ENCODE data around the gene MT3. TPM values are rescaled to one million over a fixed set of nuclear protein-coding genes. Genes with fewer than 3 reads are reported as not detected.
"Not testable (repeated sequence)": the region's sequence is repeated elsewhere in the genome, so short reads cannot be mapped to it uniquely, and the experiment has no call there.

Gene MT3
- total RNA-seq, 2 experiments from 2014 or later: 2.6 to 3.1 TPM

- CTCF ChIA-PET: interaction anchor here (0.6 to 3.4 kb wide), 18 partner anchors 8 to 239 kb away, joined by 3 to 48 read pairs (median 6); partner anchors contain the start of genes MT1A, MT2A and MT3
- POLR2A ChIA-PET: no interaction called here
Measured at GRCh38 chr16:56576585-56577299, 12.6 kb upstream of the MT3 start.

DNA sequence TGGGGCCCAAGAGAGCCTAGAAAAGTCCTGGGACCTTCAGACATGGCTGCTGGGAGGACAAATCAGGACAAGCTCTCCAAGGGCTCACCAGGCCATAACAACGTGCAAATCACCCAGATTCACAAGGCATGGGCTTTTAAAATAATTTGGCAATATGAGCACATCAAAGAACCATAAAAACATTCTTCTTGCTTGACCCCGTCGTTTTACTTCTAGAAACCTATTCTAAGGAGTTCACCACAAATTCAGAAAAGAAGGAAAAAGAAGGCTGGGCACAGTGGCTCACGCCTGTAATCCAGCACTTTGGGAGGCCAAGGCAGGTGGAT, 12.1 kb upstream of the MT3 start:
- CTCF ChIA-PET: interaction anchor here (0.5 to 3.4 kb wide), 16 partner anchors 8 to 125 kb away, joined by 3 to 48 read pairs (median 6); partner anchors contain the start of genes MT1A, MT2A and MT3
- POLR2A ChIA-PET: no interaction called here

DNA sequence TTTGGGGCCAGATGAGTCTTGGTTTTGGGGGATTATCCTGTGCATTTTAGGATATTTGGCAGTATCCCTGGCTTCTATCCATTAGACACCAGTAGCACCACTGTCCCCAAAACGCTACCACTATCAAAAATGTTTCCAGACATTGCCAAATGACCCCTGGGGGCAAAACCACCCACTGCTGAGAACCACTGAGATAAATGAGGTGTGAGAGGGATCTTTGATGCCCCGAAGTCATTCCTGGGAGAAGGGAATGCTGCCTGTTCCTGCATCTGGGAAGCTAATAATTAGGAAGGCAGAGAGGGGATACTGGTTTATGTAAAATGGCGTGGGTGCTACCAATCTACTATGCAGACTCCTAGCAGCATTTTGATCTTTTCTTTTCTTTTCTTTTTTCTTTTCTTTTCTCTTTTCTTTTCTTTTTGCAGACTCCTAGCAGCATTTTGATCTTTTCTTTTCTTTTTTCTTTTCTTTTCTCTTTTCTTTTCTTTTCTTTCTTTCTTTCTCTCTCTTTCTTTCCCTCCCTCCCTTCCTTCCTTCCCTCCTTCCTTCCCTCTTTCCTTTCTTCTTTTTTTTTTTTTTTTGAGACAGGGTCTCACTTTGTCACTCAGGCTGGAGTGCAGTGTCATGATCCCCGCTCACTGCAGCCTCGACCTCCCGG, 8.8 kb upstream of the MT3 start:
- ChIA-PET POLR2A (no interaction called here), CTCF (interaction anchor here (1.6 kb wide), 1 partner anchor 121 kb away, joined by 5 read pairs; no protein-coding TSS in a partner anchor)

DNA sequence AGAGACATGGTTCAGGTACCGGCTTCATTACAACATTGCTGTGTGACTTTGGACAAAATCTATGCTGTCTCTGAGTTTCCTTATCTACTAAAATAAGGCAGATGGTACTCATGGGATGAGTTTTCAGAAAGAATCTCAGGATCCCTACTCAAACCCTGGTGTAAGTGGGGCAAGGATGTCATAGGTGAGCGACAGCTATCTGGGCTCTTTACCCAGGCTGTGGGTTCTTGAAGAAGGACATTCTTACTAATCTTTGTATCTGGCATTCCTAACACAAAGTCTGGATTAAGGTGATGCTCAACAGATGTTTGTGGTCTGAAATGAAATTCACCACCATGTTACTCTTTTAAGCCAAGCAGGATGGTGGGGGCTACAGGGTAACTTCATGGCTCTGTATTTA, 6.4 kb upstream of the MT3 start:
- CTCF ChIA-PET: interaction anchor here (1.0 kb wide), 1 partner anchor 119 kb away, joined by 4 read pairs; no protein-coding TSS in a partner anchor
- POLR2A ChIA-PET: not testable (repeated sequence)

- ChIA-PET POLR2A (no interaction called here), CTCF (no interaction called here)
Measured at GRCh38 chr16:56583351-56584168, 5.8 kb upstream of the MT3 start.

GRCh38 chr16:56584276-56584675, 5.1 kb upstream of the MT3 start:
- ChIA-PET POLR2A (no interaction called here), CTCF (interaction anchor here (1.0 to 1.4 kb wide), 2 partner anchors 19 to 118 kb away, joined by 3 read pairs; no protein-coding TSS in a partner anchor)

GRCh38 chr16:56588781-56589140, 567 bp upstream of the MT3 start:
- CTCF ChIA-PET: interaction anchor here (2.2 kb wide), 1 partner anchor 12 kb away, joined by 13 read pairs; no protein-coding TSS in a partner anchor
- POLR2A ChIA-PET: no interaction called here

DNA sequence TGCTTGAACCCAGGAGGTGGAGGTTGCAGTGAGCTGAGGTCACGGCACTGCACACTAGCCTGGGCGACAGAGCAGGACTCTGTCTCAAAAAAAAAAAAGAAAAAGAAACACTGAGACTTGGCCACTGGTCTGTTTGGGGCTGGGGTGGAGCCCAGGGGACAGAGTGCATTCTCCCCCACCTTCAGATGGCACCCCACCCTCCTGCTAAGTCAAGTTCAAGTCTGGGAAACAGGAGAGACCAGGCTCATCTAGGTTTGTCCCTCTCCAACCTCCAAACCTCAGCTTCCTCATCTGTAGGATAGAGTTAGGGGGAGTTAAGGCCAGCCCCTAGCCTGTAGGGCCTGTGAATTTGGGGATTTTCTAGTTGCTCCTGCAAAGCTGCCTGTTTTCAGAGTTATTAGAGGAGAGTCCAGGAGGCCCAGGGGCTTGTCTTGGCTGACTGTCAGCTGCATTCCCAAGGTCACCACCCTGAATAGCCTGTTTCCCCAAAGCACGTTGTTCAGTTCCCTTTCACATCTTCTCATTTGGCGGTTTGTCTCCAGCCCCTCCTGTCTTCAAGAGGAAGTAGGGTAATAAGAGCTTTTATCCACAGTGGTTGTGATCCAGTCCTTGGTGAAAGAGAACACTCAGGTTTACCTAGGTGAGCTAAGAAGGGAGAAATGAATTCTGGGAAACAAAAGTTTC, 2.2 kb downstream of the MT3 start:
- ChIA-PET CTCF (interaction anchor here (1.1 to 1.2 kb wide), 3 partner anchors 9 to 22 kb away, joined by 3 read pairs; no protein-coding TSS in a partner anchor), POLR2A (no interaction called here)

DNA sequence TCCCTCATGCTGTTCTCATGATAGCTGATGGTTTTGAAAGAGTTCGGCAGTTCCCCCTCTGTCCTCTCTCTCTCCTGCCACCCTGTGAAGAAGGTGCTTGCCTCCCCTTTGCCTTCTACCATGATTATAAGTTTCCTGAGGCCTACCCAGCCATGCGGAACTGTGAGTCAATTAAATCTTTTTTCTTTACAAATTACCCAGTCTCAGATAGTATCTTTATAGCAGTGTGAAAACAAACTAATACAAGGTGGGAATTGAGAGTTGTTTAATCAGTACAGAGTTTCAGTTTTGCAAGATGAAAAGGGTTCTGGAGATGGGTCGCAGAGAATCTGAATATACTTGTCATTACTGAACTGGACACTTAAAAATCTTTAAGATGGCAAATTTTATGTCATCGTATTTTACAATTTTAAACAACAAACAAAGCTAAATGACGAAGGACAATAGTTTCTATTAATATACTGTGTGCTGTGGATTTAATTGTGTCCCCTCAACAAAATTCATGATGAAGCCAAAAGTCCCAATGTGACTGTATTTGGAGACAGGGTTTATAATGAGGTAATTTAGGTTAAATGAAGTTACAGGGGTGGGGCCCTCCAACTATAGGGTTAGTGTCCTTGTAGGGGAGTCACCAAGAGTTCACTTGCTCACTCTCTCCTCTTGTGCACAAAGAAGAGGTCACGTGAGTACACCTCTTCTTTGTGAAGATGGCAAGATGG, 4.4 kb downstream of the MT3 start:
- POLR2A ChIA-PET: interaction anchor here (0.5 kb wide), 1 partner anchor 83 kb away, joined by 5 read pairs; no protein-coding TSS in a partner anchor
- CTCF ChIA-PET: no interaction called here

GRCh38 chr16:56594292-56594619, 4.9 kb downstream of the MT3 start:
- ChIA-PET CTCF (no interaction called here), POLR2A (interaction anchor here (0.5 kb wide), 1 partner anchor 82 kb away, joined by 5 read pairs; no protein-coding TSS in a partner anchor)

- ChIA-PET CTCF (interaction anchor here (0.9 to 2.2 kb wide), 8 partner anchors 9 to 101 kb away, joined by 3 to 11 read pairs (median 4); partner anchors contain the start of gene MT1A), POLR2A (no interaction called here)
Measured at GRCh38 chr16:56600398-56600999, 11.2 kb downstream of the MT3 start.

DNA sequence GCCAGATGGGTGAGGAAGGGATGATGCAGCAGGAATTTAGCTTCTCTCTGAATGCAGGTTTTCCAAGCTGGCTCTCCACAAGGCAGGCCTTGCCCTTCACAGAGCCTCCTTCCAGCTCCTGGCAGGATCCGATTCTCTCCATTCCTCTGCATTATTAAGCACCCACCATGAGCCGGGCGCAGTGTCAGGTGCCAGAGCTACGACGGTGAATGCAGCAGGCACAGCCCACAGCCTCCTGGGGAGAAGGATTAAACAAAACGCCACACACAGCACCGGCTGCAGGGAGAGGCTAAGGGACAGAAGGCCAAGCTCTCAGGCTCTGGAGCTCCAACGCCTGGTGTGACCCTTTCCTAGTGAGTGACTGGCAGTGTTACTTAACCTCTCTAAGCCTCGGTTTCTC, 12.0 kb downstream of the MT3 start:
- POLR2A ChIA-PET: no interaction called here
- CTCF ChIA-PET: interaction anchor here (0.9 to 2.2 kb wide), 6 partner anchors 8 to 100 kb away, joined by 3 to 11 read pairs (median 6); partner anchors contain the start of gene MT1A

DNA sequence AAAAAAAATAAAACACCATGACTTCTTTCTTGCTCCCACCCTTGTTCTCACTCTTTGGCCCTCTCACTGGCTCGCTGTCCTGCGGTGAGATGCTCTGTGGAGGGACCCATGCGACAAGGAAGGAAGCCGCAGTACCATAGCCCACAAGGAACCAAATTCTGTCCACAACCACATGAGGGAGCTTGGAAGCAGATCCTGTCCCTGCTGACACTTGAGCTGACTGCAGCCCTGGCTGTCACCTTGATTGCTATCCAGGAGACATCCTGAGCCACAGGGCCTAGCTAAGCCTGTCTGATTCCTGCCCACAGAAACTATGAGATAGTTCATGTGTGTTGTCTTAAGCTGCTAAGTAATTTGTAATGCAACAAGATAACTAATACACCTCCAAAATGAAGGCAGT, 14.3 kb downstream of the MT3 start:
- CTCF ChIA-PET: interaction anchor here (1.0 to 1.6 kb wide), 4 partner anchors 12 to 98 kb away, joined by 3 to 6 read pairs (median 3); no protein-coding TSS in a partner anchor

DNA sequence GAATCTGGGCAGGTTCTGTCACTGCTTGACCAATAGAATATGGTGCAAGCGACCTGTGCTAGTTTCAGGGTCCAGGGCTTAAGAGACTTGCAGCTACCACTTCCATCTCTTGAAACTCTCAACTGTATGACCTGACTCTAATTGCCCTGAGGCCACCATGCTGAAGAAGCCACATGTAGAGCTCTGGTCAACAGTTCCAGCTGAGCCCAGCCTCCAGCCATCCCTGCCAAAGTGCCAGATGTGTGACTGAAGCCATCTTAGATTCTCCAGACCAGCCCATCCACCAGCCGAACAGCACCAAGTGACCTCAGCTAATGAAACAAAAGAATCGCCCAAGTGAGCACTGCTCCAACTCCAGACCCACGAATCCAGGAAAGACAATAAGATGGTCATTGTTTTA, 15.6 kb downstream of the MT3 start:
- POLR2A ChIA-PET: no interaction called here
- CTCF ChIA-PET: interaction anchor here (0.5 to 2.2 kb wide), 3 partner anchors 9 to 39 kb away, joined by 3 to 7 read pairs (median 6); no protein-coding TSS in a partner anchor

More for the DNA sequence above, 14.3 kb downstream of the MT3 start:
- POLR2A ChIA-PET: no interaction called here

DNA sequence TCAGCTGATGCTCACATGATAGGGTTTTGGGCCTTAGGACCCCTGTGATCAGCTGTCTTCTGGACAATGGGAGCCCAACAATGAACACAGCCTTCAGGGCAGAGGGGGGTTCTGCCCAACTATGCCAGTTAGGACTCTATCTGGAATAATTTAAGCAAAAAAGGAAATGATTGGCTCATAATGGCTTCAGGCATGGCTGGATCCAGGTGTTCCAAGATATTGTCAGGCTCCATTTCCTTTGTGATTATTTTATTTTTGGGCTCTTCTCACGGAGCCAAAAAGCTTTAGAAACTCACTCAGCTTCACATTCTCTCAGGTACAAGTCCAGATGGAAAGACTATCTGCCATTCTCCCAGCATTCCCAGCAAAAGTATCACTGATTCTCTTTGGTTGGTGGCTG, 16.1 kb downstream of the MT3 start:
- CTCF ChIA-PET: interaction anchor here (1.3 to 2.2 kb wide), 2 partner anchors 29 to 39 kb away, joined by 6 to 7 read pairs; no protein-coding TSS in a partner anchor
- POLR2A ChIA-PET: no interaction called here

DNA sequence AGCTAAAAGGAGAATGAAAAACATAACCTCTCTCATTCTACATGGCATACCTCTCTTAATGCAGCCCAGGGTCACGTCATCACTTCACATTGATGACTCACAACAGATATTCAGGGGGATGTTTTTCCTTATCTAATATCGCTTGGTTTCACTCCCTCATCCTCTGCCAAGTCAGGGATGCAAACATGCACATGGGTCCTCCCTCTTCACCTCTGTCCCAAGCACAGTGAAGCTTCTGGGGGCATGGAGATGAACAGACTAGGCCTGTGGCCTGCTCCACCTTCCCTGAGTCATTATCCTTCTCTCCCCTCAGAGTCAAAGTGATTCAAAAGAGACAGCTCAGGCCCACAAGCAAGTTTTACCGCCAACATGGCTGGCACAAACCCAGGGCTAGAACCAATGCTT, 16.7 kb downstream of the MT3 start:
- CTCF ChIA-PET: interaction anchor here (1.3 to 2.2 kb wide), 2 partner anchors 29 to 38 kb away, joined by 6 to 7 read pairs; no protein-coding TSS in a partner anchor
- POLR2A ChIA-PET: no interaction called here

DNA sequence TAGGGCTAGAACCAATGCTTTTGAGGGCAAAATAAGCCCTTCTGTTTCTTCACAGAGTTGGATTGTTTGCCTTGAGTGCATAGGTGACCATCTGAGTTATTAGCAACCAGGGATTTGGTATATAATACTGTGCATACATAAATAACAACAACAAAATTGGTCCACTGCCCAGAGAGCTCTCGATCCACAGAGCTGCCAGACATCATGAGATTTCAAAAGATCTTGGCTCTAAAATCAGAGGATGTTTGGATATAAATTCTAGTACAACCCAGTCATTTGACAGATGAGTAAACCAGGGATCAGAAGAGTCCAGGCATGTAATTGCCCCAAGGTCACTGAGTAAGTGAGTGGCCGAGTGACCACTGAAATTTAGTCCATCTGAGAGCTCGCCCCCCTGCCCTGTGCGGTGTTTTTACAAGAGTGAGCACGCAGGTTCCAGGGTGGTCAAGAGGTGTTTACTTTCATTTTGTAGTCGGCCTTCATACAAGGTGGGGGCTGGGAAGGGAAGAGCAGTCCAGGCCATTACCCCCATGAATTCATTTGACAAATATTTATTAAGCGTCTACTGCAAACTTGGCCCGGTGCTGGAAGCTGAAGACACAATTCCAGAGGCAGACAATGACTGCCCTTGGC, 17.3 kb downstream of the MT3 start:
- ChIA-PET CTCF (interaction anchor here (1.1 to 2.2 kb wide), 3 partner anchors 29 to 37 kb away, joined by 4 to 7 read pairs (median 6); no protein-coding TSS in a partner anchor), POLR2A (interaction anchor here (1.1 kb wide), 1 partner anchor 69 kb away, joined by 3 read pairs; no protein-coding TSS in a partner anchor)

Measured in activated CD8-positive, alpha-beta memory T cell treated with anti-CD3 and anti-CD28 coated beads for 36 hours (primary cell).